GM19397 (cell line): ENCODE data around the gene GPX2.
"Not testable (repeated sequence)": the region's sequence is repeated elsewhere in the genome, so short reads cannot be mapped to it uniquely, and the experiment has no call there.

ENCODE experiments used
- ATAC-seq: cut with Tn5 transposase; IDR thresholded peaks from one replicate; pipeline ENCODE4 v1.9.1; 2021; ENCODE audit warnings: mild to moderate bottlenecking, moderate library complexity; ENCODE audit not compliant: unreplicated experiment

Gene GPX2

GRCh38 chr14:64915029-64915424 is 27.5 kb downstream of the GPX2 start:
- ATAC-seq = no peak

GRCh38 chr14:64914237-64915028 is 28.1 kb downstream of the GPX2 start, which contains the start of gene CHURC1:
Gene CHURC1 (plus strand): TSS chr14:64914455. CDS start chr14:64914496, 41 bp downstream.
- peak; percentile 98 for ATAC-seq

GRCh38 chr14:64913477-64913876 is 29.1 kb downstream of the GPX2 start:
- ATAC-seq = not testable (repeated sequence)

- ATAC-seq = no peak
These were observed 30.3 kb downstream of the GPX2 start for GRCh38 chr14:64912261-64912660.

GRCh38 chr14:64910847-64911495 is 31.6 kb downstream of the GPX2 start:
- ATAC-seq = no peak

- ATAC-seq = no peak
These were observed 36.5 kb downstream of the GPX2 start for GRCh38 chr14:64906022-64906421.

GRCh38 chr14:64899958-64900357 is 42.6 kb downstream of the GPX2 start:
- ATAC-seq = no peak

- ATAC-seq = no peak
These were observed 50.6 kb downstream of the GPX2 start for GRCh38 chr14:64891839-64892375.

GRCh38 chr14:64891173-64891838 is 51.2 kb downstream of the GPX2 start:
- no peak for ATAC-seq

GRCh38 chr14:64889352-64889751 is 53.2 kb downstream of the GPX2 start:
- no peak for ATAC-seq
